Activated naive CD4-positive, alpha-beta T cell treated with anti-CD3 and anti-CD28 coated beads, Interleukin-2, amount 10 ng/mL, durations not matched to agents 7 days and 5 days (primary cell): ENCODE measurements around the gene TAP2.

Experiments
- CTCF ChIA-PET: fragments of 350-600 bp; sonication (Branson Sonifier 250); formaldehyde crosslinking; loops from one replicate; lab custom pipeline; 2021; ENCODE audit warnings: antibody characterized with exemption; lab: Charles Lee
- DNase-seq: peaks from one replicate; pipeline ENCODE4 v3.0.0-alpha.2; 2020
- H3K27ac Mint-ChIP-seq: one replicate; pipeline ENCODE4 v1.8.0; 2021; ENCODE audit warnings: mild to moderate bottlenecking, moderate library complexity, mixed read lengths
- H3K27me3 Mint-ChIP-seq: one replicate; pipeline ENCODE4 v1.8.0; 2021; ENCODE audit warnings: mild to moderate bottlenecking, mixed read lengths
- H3K36me3 Mint-ChIP-seq: one replicate; pipeline ENCODE4 v1.8.0; 2021; ENCODE audit warnings: mixed read lengths
- H3K4me1 Mint-ChIP-seq: one replicate; pipeline ENCODE4 v1.8.0; 2021; ENCODE audit warnings: mixed read lengths
- H3K4me3 Mint-ChIP-seq: one replicate; pipeline ENCODE4 v1.8.0; 2021; ENCODE audit warnings: mild to moderate bottlenecking, moderate library complexity, mixed read lengths
- H3K9me3 Mint-ChIP-seq: one replicate; pipeline ENCODE4 v1.8.0; 2021; ENCODE audit warnings: mixed read lengths

The TAP2 gene

GRCh38 chr6:32867022-32867477 is 28.5 kb upstream of the TAP2 start:
- DNase-seq: no peak
- peaks cover 16% of the 10 kb centered on the region for H3K36me3 Mint-ChIP-seq

GRCh38 chr6:32865724-32866443 is 27.3 kb upstream of the TAP2 start:
- H3K36me3 Mint-ChIP-seq: peaks cover 21% of the 10 kb centered on the region
- peaks cover 7% of the 10 kb centered on the region for H3K27me3 Mint-ChIP-seq
- peaks cover 38% of the 10 kb centered on the region for H3K4me1 Mint-ChIP-seq
- no peak for DNase-seq
- H3K27ac Mint-ChIP-seq: peak overlapping the region; percentile 91
- H3K4me3 Mint-ChIP-seq: no peak overlapping the region
- H3K9me3 Mint-ChIP-seq: no peaks in the 10 kb centered on the region
- CTCF ChIA-PET: interaction anchor here (0.7 to 10.0 kb wide), 3 partner anchors 9 to 108 kb away, joined by 3 to 184 read pairs (median 81); partner anchors contain the start of genes PSMB9, TAP1 and TAP2

More at GRCh38 chr6:32867022-32867477, 28.5 kb upstream of the TAP2 start:
- CTCF ChIA-PET: interaction anchor here (0.8 to 10.0 kb wide), 22 partner anchors 8 to 627 kb away, joined by 3 to 184 read pairs (median 6); partner anchors contain the start of genes HLA-DMA, HLA-DMB, HLA-DQB1 and PSMB8
- peak overlapping the region; percentile 17 for H3K4me3 Mint-ChIP-seq
- H3K27me3 Mint-ChIP-seq: peaks cover 7% of the 10 kb centered on the region
- no peaks in the 10 kb centered on the region for H3K9me3 Mint-ChIP-seq
- peak overlapping the region; percentile 91 for H3K27ac Mint-ChIP-seq
- peaks cover 38% of the 10 kb centered on the region for H3K4me1 Mint-ChIP-seq

GRCh38 chr6:32862725-32863124 is 24.2 kb upstream of the TAP2 start:
- Mint-ChIP-seq H3K4me1 (peaks cover 56% of the 10 kb centered on the region), H3K27ac (no peak overlapping the region), H3K9me3 (no peaks in the 10 kb centered on the region), H3K4me3 (no peak overlapping the region), H3K36me3 (peaks cover 49% of the 10 kb centered on the region), H3K27me3 (no peaks in the 10 kb centered on the region)
- no peak for DNase-seq
- CTCF ChIA-PET: interaction anchor here (6.9 to 10.0 kb wide), 2 partner anchors 6 to 23 kb away, joined by 81 to 184 read pairs; partner anchors contain the start of genes PSMB9, TAP1 and TAP2

GRCh38 chr6:32860674-32861073 is 22.1 kb upstream of the TAP2 start:
- Mint-ChIP-seq H3K27me3 (no peaks in the 10 kb centered on the region), H3K4me3 (no peak overlapping the region), H3K27ac (no peak overlapping the region), H3K4me1 (peaks cover 54% of the 10 kb centered on the region), H3K36me3 (peaks cover 63% of the 10 kb centered on the region), H3K9me3 (no peaks in the 10 kb centered on the region)
- no peak for DNase-seq
- CTCF ChIA-PET: interaction anchor here (8.0 kb wide), 1 partner anchor 21 kb away, joined by 158 read pairs; the partner anchor contains the start of gene TAP2

- CTCF ChIA-PET: interaction anchor here (1.0 to 8.0 kb wide), 4 partner anchors 8 to 75 kb away, joined by 3 to 158 read pairs (median 43); partner anchors contain the start of gene TAP2
- Mint-ChIP-seq H3K4me3 (no peak overlapping the region), H3K27me3 (no peaks in the 10 kb centered on the region), H3K27ac (peak overlapping the region; percentile 22), H3K36me3 (peaks cover 67% of the 10 kb centered on the region), H3K4me1 (peaks cover 51% of the 10 kb centered on the region), H3K9me3 (no peaks in the 10 kb centered on the region)
- DNase-seq: no peak
These were observed 19.7 kb upstream of the TAP2 start for GRCh38 chr6:32858194-32858593.

- H3K4me3 Mint-ChIP-seq: peak overlapping the region; percentile 1
- H3K4me1 Mint-ChIP-seq: peaks cover 50% of the 10 kb centered on the region
- DNase-seq: no peak
- H3K27ac Mint-ChIP-seq: peak overlapping the region; percentile 22
- no peaks in the 10 kb centered on the region for H3K27me3 Mint-ChIP-seq
- peaks cover 72% of the 10 kb centered on the region for H3K36me3 Mint-ChIP-seq
- H3K9me3 Mint-ChIP-seq: no peaks in the 10 kb centered on the region
- CTCF ChIA-PET: interaction anchor here (0.5 to 8.0 kb wide), 6 partner anchors 9 to 98 kb away, joined by 3 to 158 read pairs (median 4); partner anchors contain the start of gene TAP2
These were observed 18.8 kb upstream of the TAP2 start for GRCh38 chr6:32857156-32857891.

GRCh38 chr6:32855467-32856174 is 17.1 kb upstream of the TAP2 start:
- Mint-ChIP-seq H3K9me3 (no peaks in the 10 kb centered on the region), H3K4me1 (peaks cover 60% of the 10 kb centered on the region), H3K4me3 (peak overlapping the region; percentile 96), H3K27ac (peak overlapping the region; percentile 99), H3K27me3 (no peaks in the 10 kb centered on the region), H3K36me3 (peaks cover 79% of the 10 kb centered on the region)
- CTCF ChIA-PET: interaction anchor here (0.6 to 8.0 kb wide), 10 partner anchors 11 to 129 kb away, joined by 3 to 158 read pairs (median 6); partner anchors contain the start of genes HLA-DMA, PSMB8 and TAP2
- no peak for DNase-seq

GRCh38 chr6:32854376-32855178 is 16.0 kb upstream of the TAP2 start:
- H3K4me1 Mint-ChIP-seq: peaks cover 65% of the 10 kb centered on the region
- no peaks in the 10 kb centered on the region for H3K27me3 Mint-ChIP-seq
- H3K27ac Mint-ChIP-seq: peak overlapping the region; percentile 99
- H3K36me3 Mint-ChIP-seq: peaks cover 82% of the 10 kb centered on the region
- H3K9me3 Mint-ChIP-seq: no peaks in the 10 kb centered on the region
- peak overlapping the region; percentile 96 for H3K4me3 Mint-ChIP-seq
- peak; percentile 81 for DNase-seq
- CTCF ChIA-PET: interaction anchor here (0.6 to 8.0 kb wide), 12 partner anchors 10 to 130 kb away, joined by 3 to 158 read pairs (median 5); partner anchors contain the start of genes HLA-DMA, PSMB8 and TAP2

- peak within 1 kb of the TSS; percentile 99 for H3K27ac Mint-ChIP-seq
- peak; percentile 98 for DNase-seq
- peaks cover 63% of the 10 kb centered on the region for H3K4me1 Mint-ChIP-seq
- no peaks in the 10 kb centered on the region for H3K27me3 Mint-ChIP-seq
- CTCF ChIA-PET: interaction anchor here (1.0 to 8.0 kb wide), 9 partner anchors 9 to 119 kb away, joined by 3 to 158 read pairs (median 6); partner anchors contain the start of genes HLA-DMA, PSMB8 and TAP2
- no peaks in the 10 kb centered on the region for H3K9me3 Mint-ChIP-seq
- peaks cover 80% of the 10 kb centered on the region for H3K36me3 Mint-ChIP-seq
- H3K4me3 Mint-ChIP-seq: peak within 1 kb of the TSS; percentile 96
These were observed 15.2 kb upstream of the TAP2 start, which contains the start of the genes PSMB9 and TAP1 for GRCh38 chr6:32853541-32854375. Gene PSMB9, plus strand, starts transcription at chr6:32854192. Its CDS starts 38 bp downstream, at chr6:32854230. Gene TAP1, minus strand, starts transcription at chr6:32853704. Its CDS starts 68 bp downstream, at chr6:32853636.

- H3K9me3 Mint-ChIP-seq: no peaks in the 10 kb centered on the region
- H3K27me3 Mint-ChIP-seq: no peaks in the 10 kb centered on the region
- peak overlapping the region; percentile 96 for H3K4me3 Mint-ChIP-seq
- H3K27ac Mint-ChIP-seq: peak overlapping the region; percentile 99
- peaks cover 64% of the 10 kb centered on the region for H3K4me1 Mint-ChIP-seq
- CTCF ChIA-PET: interaction anchor here (1.4 to 8.0 kb wide), 6 partner anchors 8 to 120 kb away, joined by 3 to 158 read pairs (median 35); partner anchors contain the start of genes PSMB8 and TAP2
- H3K36me3 Mint-ChIP-seq: peaks cover 80% of the 10 kb centered on the region
- peak; percentile 64 for DNase-seq
These were observed 14.5 kb upstream of the TAP2 start for GRCh38 chr6:32852844-32853540.
